K562 (cell line): ENCODE data around the gene RASIP1. TPM values are rescaled to one million over a fixed set of nuclear protein-coding genes. Genes with fewer than 3 reads are reported as not detected.

Source experiments
- ARNT ChIP-seq, 2 experiments: fragments of 450-650 bp; IDR thresholded peaks; 2 replicates each; pipeline ENCODE4 v1.6.1; 2016; ENCODE audit warnings: mild to moderate bottlenecking in 1 of 2
- BRD9 ChIP-seq: fragments of 450-650 bp; IDR thresholded peaks from 2 replicates; pipeline ENCODE4 v1.6.1; 2018; ENCODE audit warnings: low read depth; ENCODE audit not compliant: partially characterized antibody
- CEBPB ChIP-seq: fragments of 450-650 bp; IDR thresholded peaks from 2 replicates; pipeline ENCODE4 v1.6.1; 2016; ENCODE audit warnings: missing genetic modification characterization, missing compliant biosample characterization
- HINFP ChIP-seq: fragments of 450-650 bp; conservative IDR thresholded peaks from 2 replicates; pipeline ENCODE4 v1.6.1; 2016; ENCODE audit warnings: missing genetic modification characterization, low read depth, mild to moderate bottlenecking, control low read depth, missing compliant biosample characterization
- HMGN3 ChIP-seq: IDR thresholded peaks from 2 replicates; pipeline ENCODE4 v1.6.1; 2011; ENCODE audit warnings: borderline replicate concordance, low read depth, mild to moderate bottlenecking, mixed read lengths, low read length; ENCODE audit not compliant: insufficient read length; ENCODE audit errors: extremely low read depth
- KAT7 ChIP-seq: sonication (generic); formaldehyde crosslinking; IDR thresholded peaks from 2 replicates; pipeline ENCODE4 v1.8.0; 2022; ENCODE audit warnings: missing genetic modification reagents, mild to moderate bottlenecking, borderline replicate concordance
- LCOR ChIP-seq: sonication (generic); formaldehyde crosslinking; IDR thresholded peaks from 2 replicates; pipeline ENCODE4 v1.8.0; 2022; ENCODE audit warnings: mild to moderate bottlenecking, missing genetic modification reagents
- NR2F6 ChIP-seq: fragments of 450-650 bp; formaldehyde crosslinking; IDR thresholded peaks from 2 replicates; pipeline ENCODE4 v1.4.0; 2020; ENCODE audit warnings: mild to moderate bottlenecking
- NRF1 ChIP-seq, 2 experiments: fragments of 450-650 bp; IDR thresholded peaks in 1 of 2; conservative IDR thresholded peaks in 1 of 2; 2 replicates each; pipeline ENCODE4 v1.6.1; 2014; ENCODE audit warnings: mild to moderate bottlenecking in 2 of 2
- PHTF2 ChIP-seq: fragments of 250-450 bp; sonication (Bioruptor Pico); IDR thresholded peaks from 2 replicates; pipeline ENCODE4 v1.5.0; 2021; ENCODE audit warnings: mild to moderate bottlenecking
- POLR2H ChIP-seq: IDR thresholded peaks from 2 replicates; pipeline ENCODE4 v1.6.1; 2016; ENCODE audit warnings: missing genetic modification characterization, low read depth, mild to moderate bottlenecking, control low read depth, missing compliant biosample characterization, moderate library complexity
- RBM14 ChIP-seq: fragments of 200-400 bp; formaldehyde crosslinking; IDR thresholded peaks from 2 replicates; pipeline ENCODE4 v1.6.1; 2018; ENCODE audit warnings: low read depth, mild to moderate bottlenecking, low read length, moderate library complexity, borderline replicate concordance; ENCODE audit not compliant: insufficient read depth
- RNF2 ChIP-seq: sonication (generic); IDR thresholded peaks from 2 replicates; pipeline ENCODE4 v1.6.1; 2016
- SETDB1 ChIP-seq: IDR thresholded peaks from one replicate; pipeline ENCODE4 v1.6.1; 2012; ENCODE audit warnings: low read length, control low read depth, inconsistent platforms
- SIX5 ChIP-seq, 2 experiments: IDR thresholded peaks; 2 replicates each; pipeline ENCODE4 v1.6.1; 2011; ENCODE audit warnings: low read length in 2 of 2, borderline replicate concordance in 1 of 2, low read depth in 1 of 2, mild to moderate bottlenecking in 1 of 2, moderate library complexity in 1 of 2; ENCODE audit not compliant: insufficient read depth in 1 of 2
- ZBTB17 ChIP-seq: fragments of 450-650 bp; formaldehyde crosslinking; IDR thresholded peaks from 2 replicates; pipeline ENCODE4 v1.4.0; 2020; ENCODE audit warnings: mild to moderate bottlenecking
- ZFX ChIP-seq: sonication (generic); formaldehyde crosslinking; IDR thresholded peaks from 2 replicates; pipeline ENCODE4 v1.8.0; 2022; ENCODE audit warnings: mild to moderate bottlenecking, missing genetic modification reagents, moderate library complexity
- ZNF444 ChIP-seq: fragments of 250-450 bp; sonication (Bioruptor Pico); IDR thresholded peaks from 2 replicates; pipeline ENCODE4 v1.4.0; 2020; ENCODE audit warnings: mild to moderate bottlenecking, moderate library complexity
- ZNF75A ChIP-seq: fragments of 450-650 bp; formaldehyde crosslinking; IDR thresholded peaks from 2 replicates; pipeline ENCODE4 v1.4.0; 2020; ENCODE audit warnings: mild to moderate bottlenecking
- polyA plus RNA-seq, 8 experiments: library from polyadenylated mRNA; depleted of rRNA in 4 of 8; stranded (reverse) in 5 of 8; unstranded in 3 of 8; fragments of >200 nt; fragmentation: Nextera tagmentation in 2 of 8; fragmentation: Illumina TruSeq in 1 of 8; extraction: Ambion mirVana in 2 of 8; extraction: Trizol in 1 of 8; gene quantifications; 2 replicates each; pipeline versions ENCODE4 v1.2.1 to v1.2.3, GENCODE V29; 2011 to 2014; ENCODE audit warnings: inconsistent platforms in 1 of 8, missing spikeins in 1 of 8
- total RNA-seq, 7 experiments: library from RNA; depleted of rRNA in 6 of 7; stranded (reverse); fragments of >200 nt in 6 of 7; fragmentation: Illumina TruSeq in 2 of 7; extraction: Trizol in 2 of 7; gene quantifications; 2 replicates each; pipeline versions ENCODE4 v1.2.1 to v1.2.3, GENCODE V29; 2011 to 2021; ENCODE audit warnings: low replicate concordance in 1 of 7
- TF ChIP-seq, protein P1 (sequence below): fragments of 450-650 bp; IDR thresholded peaks from 2 replicates; pipeline ENCODE4 v1.6.1; 2017; ENCODE audit warnings: antibody characterized with exemption, mild to moderate bottlenecking
- TF ChIP-seq, protein P2 (sequence below): fragments of 250-450 bp; sonication (Bioruptor Pico); IDR thresholded peaks from 2 replicates; pipeline ENCODE4 v1.8.0; 2022; ENCODE audit warnings: moderate library complexity, mild to moderate bottlenecking, inconsistent platforms

The RASIP1 gene
- total and polyA plus RNA-seq, 9 of the 15 experiments (the other 6 are each of a cell fraction or from before 2014, with no cell fraction given), result 0.20 to 4.7 (median 1.5) TPM

- TF ChIP-seq, protein P1, sequence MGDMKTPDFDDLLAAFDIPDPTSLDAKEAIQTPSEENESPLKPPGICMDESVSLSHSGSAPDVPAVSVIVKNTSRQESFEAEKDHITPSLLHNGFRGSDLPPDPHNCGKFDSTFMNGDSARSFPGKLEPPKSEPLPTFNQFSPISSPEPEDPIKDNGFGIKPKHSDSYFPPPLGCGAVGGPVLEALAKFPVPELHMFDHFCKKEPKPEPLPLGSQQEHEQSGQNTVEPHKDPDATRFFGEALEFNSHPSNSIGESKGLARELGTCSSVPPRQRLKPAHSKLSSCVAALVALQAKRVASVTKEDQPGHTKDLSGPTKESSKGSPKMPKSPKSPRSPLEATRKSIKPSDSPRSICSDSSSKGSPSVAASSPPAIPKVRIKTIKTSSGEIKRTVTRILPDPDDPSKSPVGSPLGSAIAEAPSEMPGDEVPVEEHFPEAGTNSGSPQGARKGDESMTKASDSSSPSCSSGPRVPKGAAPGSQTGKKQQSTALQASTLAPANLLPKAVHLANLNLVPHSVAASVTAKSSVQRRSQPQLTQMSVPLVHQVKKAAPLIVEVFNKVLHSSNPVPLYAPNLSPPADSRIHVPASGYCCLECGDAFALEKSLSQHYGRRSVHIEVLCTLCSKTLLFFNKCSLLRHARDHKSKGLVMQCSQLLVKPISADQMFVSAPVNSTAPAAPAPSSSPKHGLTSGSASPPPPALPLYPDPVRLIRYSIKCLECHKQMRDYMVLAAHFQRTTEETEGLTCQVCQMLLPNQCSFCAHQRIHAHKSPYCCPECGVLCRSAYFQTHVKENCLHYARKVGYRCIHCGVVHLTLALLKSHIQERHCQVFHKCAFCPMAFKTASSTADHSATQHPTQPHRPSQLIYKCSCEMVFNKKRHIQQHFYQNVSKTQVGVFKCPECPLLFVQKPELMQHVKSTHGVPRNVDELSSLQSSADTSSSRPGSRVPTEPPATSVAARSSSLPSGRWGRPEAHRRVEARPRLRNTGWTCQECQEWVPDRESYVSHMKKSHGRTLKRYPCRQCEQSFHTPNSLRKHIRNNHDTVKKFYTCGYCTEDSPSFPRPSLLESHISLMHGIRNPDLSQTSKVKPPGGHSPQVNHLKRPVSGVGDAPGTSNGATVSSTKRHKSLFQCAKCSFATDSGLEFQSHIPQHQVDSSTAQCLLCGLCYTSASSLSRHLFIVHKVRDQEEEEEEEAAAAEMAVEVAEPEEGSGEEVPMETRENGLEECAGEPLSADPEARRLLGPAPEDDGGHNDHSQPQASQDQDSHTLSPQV, result no peak
- TF ChIP-seq POLR2H (no peak), RBM14 (no peak), RNF2 (no peak), KAT7 (CRISPR knock-in tag) (no peak), NR2F6 (CRISPR knock-in tag) (no peak), ZNF444 (no peak), HMGN3 (no peak), CEBPB (no peak), HINFP (tag) (no peak), ZFX (CRISPR knock-in tag) (peak; percentile 58), SIX5 (IDR thresholded peaks at IDR 0.05; ENCODE audit: borderline replicate concordance in 1 of 2, insufficient read depth in 1 of 2, low read depth in 1 of 2, low read length in 2 of 2) (no peak), ZNF75A (CRISPR knock-in tag) (no peak), NRF1 (conservative IDR thresholded peaks at IDR 0.05 in 1 of 2, IDR thresholded peaks at IDR 0.05 in 1 of 2) (peak; percentile 98 to 99), ZBTB17 (CRISPR knock-in tag) (no peak), ARNT (IDR thresholded peaks at IDR 0.05) (no peak), SETDB1 (no peak), LCOR (CRISPR knock-in tag) (no peak), PHTF2 (CRISPR knock-in tag) (no peak), BRD9 (no peak)
- TF ChIP-seq, protein P2, sequence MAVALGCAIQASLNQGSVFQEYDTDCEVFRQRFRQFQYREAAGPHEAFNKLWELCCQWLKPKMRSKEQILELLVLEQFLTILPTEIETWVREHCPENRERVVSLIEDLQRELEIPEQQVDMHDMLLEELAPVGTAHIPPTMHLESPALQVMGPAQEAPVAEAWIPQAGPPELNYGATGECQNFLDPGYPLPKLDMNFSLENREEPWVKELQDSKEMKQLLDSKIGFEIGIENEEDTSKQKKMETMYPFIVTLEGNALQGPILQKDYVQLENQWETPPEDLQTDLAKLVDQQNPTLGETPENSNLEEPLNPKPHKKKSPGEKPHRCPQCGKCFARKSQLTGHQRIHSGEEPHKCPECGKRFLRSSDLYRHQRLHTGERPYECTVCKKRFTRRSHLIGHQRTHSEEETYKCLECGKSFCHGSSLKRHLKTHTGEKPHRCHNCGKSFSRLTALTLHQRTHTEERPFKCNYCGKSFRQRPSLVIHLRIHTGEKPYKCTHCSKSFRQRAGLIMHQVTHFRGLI (CRISPR knock-in tag), result no peak
These were observed 26.3 kb downstream of the RASIP1 start (continued) for GRCh38 chr19:48713864-48714755.
